ENCODE measurements around the gene DPH3. TPM values are rescaled to one million over a fixed set of nuclear protein-coding genes. Genes with fewer than 3 reads are reported as not detected.

The DPH3 gene
- total RNA-seq, 2 experiments from 2014 or later, result 10.5 to 12.8 TPM

- intact Hi-C loops (cut with DNase I, micrococcal nuclease), result loop anchor here in 1 of 2 experiments (10.0 kb wide), 1 partner anchor 54 kb away; no protein-coding TSS in a partner anchor
- Mint-ChIP-seq H3K27me3 (no peaks in the 10 kb centered on the region), H3K27ac (no peak overlapping the region), H3K36me3 (ENCODE audit: low read depth) (peaks cover 51% of the 10 kb centered on the region), H3K4me1 (ENCODE audit: low read depth) (peaks cover 27% of the 10 kb centered on the region), H3K4me3 (no peak overlapping the region), H3K9me3 (no peaks in the 10 kb centered on the region)
- Histone ChIP-seq H3K4me1 (ENCODE audit: insufficient read depth, low read length) (peaks cover 4% of the 10 kb centered on the region), H3K36me3 (ENCODE audit: insufficient read depth, low read length) (peaks cover 19% of the 10 kb centered on the region), H3K27me3 (ENCODE audit: control insufficient read depth in 1 of 2, insufficient read depth in 2 of 2, low read length in 2 of 2) (no peaks in the 10 kb centered on the region), H3K9me3 (ENCODE audit: control insufficient read depth in 1 of 2, insufficient read depth in 1 of 2, low read length in 2 of 2) (no peaks in the 10 kb centered on the region), H3K27ac (ENCODE audit: low read depth in 1 of 2, low read length in 2 of 2) (no peak overlapping the region), H3K4me3 (ENCODE audit: low read length) (no peak overlapping the region)
- ATAC-seq (ENCODE audit: poor library complexity) (no peak), DNase-seq (no peak)
- CTCF ChIA-PET, result interaction anchor here (8.6 kb wide), 1 partner anchor 20 kb away, joined by 78 read pairs; no protein-coding TSS in a partner anchor
- POLR2A ChIA-PET, result no interaction called here
- TF ChIP-seq CTCF (IDR thresholded peaks at IDR 0.05), result no peak
These were observed 6.1 kb upstream of the DPH3 start for GRCh38 chr3:16270855-16271254.

- peak overlapping the region; percentile 60 for H3K4me3 Mint-ChIP-seq
- DNase-seq, result no peak
- CTCF ChIA-PET, result interaction anchor here (1.2 to 8.6 kb wide), 7 partner anchors 19 to 284 kb away, joined by 3 to 78 read pairs (median 8); partner anchors contain the start of gene RFTN1
- no peaks in the 10 kb centered on the region for H3K27me3 ChIP-seq (ENCODE audit: control insufficient read depth in 1 of 2, insufficient read depth in 2 of 2, low read length in 2 of 2)
- H3K9me3 ChIP-seq (ENCODE audit: control insufficient read depth in 1 of 2, insufficient read depth in 1 of 2, low read length in 2 of 2), result no peaks in the 10 kb centered on the region
- no peak for ATAC-seq (ENCODE audit: poor library complexity)
- H3K4me1 Mint-ChIP-seq (ENCODE audit: low read depth), result peaks cover 48% of the 10 kb centered on the region
- no peak for TF ChIP-seq CTCF (IDR thresholded peaks at IDR 0.05)
- no peaks in the 10 kb centered on the region for H3K9me3 Mint-ChIP-seq
- H3K27ac ChIP-seq (ENCODE audit: low read depth in 1 of 2, low read length in 2 of 2), result peak overlapping the region in 1 of 2 donors; percentile 14
- POLR2A ChIA-PET, result interaction anchor here (0.8 to 3.4 kb wide), 2 partner anchors 34 to 35 kb away, joined by 3 to 14 read pairs; no protein-coding TSS in a partner anchor
- H3K36me3 ChIP-seq (ENCODE audit: insufficient read depth, low read length), result peaks cover 16% of the 10 kb centered on the region
- no peak overlapping the region for H3K4me3 ChIP-seq (ENCODE audit: low read length)
- peak overlapping the region; percentile 97 for H3K27ac Mint-ChIP-seq
- H3K36me3 Mint-ChIP-seq (ENCODE audit: low read depth), result peaks cover 43% of the 10 kb centered on the region
- H3K27me3 Mint-ChIP-seq, result no peaks in the 10 kb centered on the region
- peaks cover 20% of the 10 kb centered on the region for H3K4me1 ChIP-seq (ENCODE audit: insufficient read depth, low read length)
- intact Hi-C loops (cut with DNase I, micrococcal nuclease), result loop anchor here (5.0 to 10.0 kb wide), 5 partner anchors 261 to 966 kb away; partner anchors contain the start of genes BTD (in 1 of the 2), EAF1 (in 1 of the 2), HACL1 (in 1 of the 2) and METTL6 (in 1 of the 2)
These were observed 2.0 kb upstream of the DPH3 start for GRCh38 chr3:16266714-16267113.

GRCh38 chr3:16265455-16265786, 678 bp upstream of the DPH3 start:
- Histone ChIP-seq H3K27ac (ENCODE audit: low read depth in 1 of 2, low read length in 2 of 2) (peak overlapping the region; percentile 91 to 94), H3K36me3 (ENCODE audit: insufficient read depth, low read length) (peaks cover 17% of the 10 kb centered on the region), H3K9me3 (ENCODE audit: control insufficient read depth in 1 of 2, insufficient read depth in 1 of 2, low read length in 2 of 2) (no peaks in the 10 kb centered on the region), H3K4me3 (ENCODE audit: low read length) (peak overlapping the region; percentile 78), H3K4me1 (ENCODE audit: insufficient read depth, low read length) (peaks cover 20% of the 10 kb centered on the region), H3K27me3 (ENCODE audit: control insufficient read depth in 1 of 2, insufficient read depth in 2 of 2, low read length in 2 of 2) (no peaks in the 10 kb centered on the region)
- CTCF ChIA-PET, result interaction anchor here (1.1 to 8.6 kb wide), 8 partner anchors 18 to 286 kb away, joined by 3 to 78 read pairs (median 7); partner anchors contain the start of gene RFTN1
- DNase-seq (no peak), ATAC-seq (ENCODE audit: poor library complexity) (no peak)
- POLR2A ChIA-PET, result interaction anchor here (0.9 to 3.4 kb wide), 19 partner anchors 11 to 1477 kb away, joined by 3 to 49 read pairs (median 6); partner anchors contain the start of genes CAPN7 and TBC1D5
- peak overlapping the region; percentile 100 for H3K4me3 Mint-ChIP-seq
- TF ChIP-seq CTCF (IDR thresholded peaks at IDR 0.05), result no peak
- peaks cover 30% of the 10 kb centered on the region for H3K36me3 Mint-ChIP-seq (ENCODE audit: low read depth)
- no peaks in the 10 kb centered on the region for H3K9me3 Mint-ChIP-seq
- H3K4me1 Mint-ChIP-seq (ENCODE audit: low read depth), result peaks cover 48% of the 10 kb centered on the region
- no peaks in the 10 kb centered on the region for H3K27me3 Mint-ChIP-seq
- intact Hi-C loops (cut with DNase I, micrococcal nuclease), result loop anchor here (1.0 to 10.0 kb wide), 7 partner anchors 21 to 967 kb away; partner anchors contain the start of genes BTD (in 1 of the 2), EAF1 (in 1 of the 2), HACL1 (in 1 of the 2) and METTL6 (in 1 of the 2)
- peak overlapping the region; percentile 97 for H3K27ac Mint-ChIP-seq
